SJSA1 (cell line): ENCODE results near the gene C1orf167. TPM values are rescaled to one million over a fixed set of nuclear protein-coding genes. Genes with fewer than 3 reads are reported as not detected.
"Not testable (repeated sequence)": the region's sequence is repeated elsewhere in the genome, so short reads cannot be mapped to it uniquely, and the experiment has no call there.

Experiments
- DNase-seq, 2 experiments: peaks; one replicate each; pipeline ENCODE4 v3.0.0-alpha.2; 2015 to 2020; ENCODE audit warnings: low spot score in 2 of 2, low read depth in 1 of 2
- H3K27ac ChIP-seq: fragments of 250-450 bp; sonication (Bioruptor Pico); 2 replicates; pipeline ENCODE4 v1.5.1; 2020; ENCODE audit warnings: mild to moderate bottlenecking, moderate library complexity
- H3K27me3 ChIP-seq: fragments of 250-450 bp; sonication (Bioruptor Pico); replicated peaks from 2 replicates; pipeline ENCODE4 v1.5.1; 2020; ENCODE audit warnings: mild to moderate bottlenecking, moderate library complexity
- H3K36me3 ChIP-seq: fragments of 250-450 bp; sonication (Bioruptor Pico); 2 replicates; pipeline ENCODE4 v1.5.1; 2020; ENCODE audit warnings: mild to moderate bottlenecking
- H3K4me1 ChIP-seq: fragments of 250-450 bp; sonication (Bioruptor Pico); replicated peaks from 2 replicates; pipeline ENCODE4 v1.6.1; 2021; ENCODE audit warnings: mild to moderate bottlenecking
- H3K4me3 ChIP-seq: fragments of 250-450 bp; sonication (Bioruptor Pico); 2 replicates; pipeline ENCODE4 v1.5.1; 2020; ENCODE audit warnings: mild to moderate bottlenecking
- H3K9me3 ChIP-seq: fragments of 250-450 bp; sonication (Bioruptor Pico); replicated peaks from 2 replicates; pipeline ENCODE4 v1.5.1; 2020; ENCODE audit warnings: mild to moderate bottlenecking
- total RNA-seq: library from RNA; depleted of rRNA; stranded (reverse); fragments of >200 nt; shearing (Covaris generic); gene quantifications from 2 replicates; pipeline ENCODE4 v1.2.3, GENCODE V29; 2014

Gene C1orf167
- total RNA-seq, 1 experiment from 2014 or later = not detected

- Histone ChIP-seq H3K4me1 (peaks cover 32% of the 10 kb centered on the region), H3K27ac (no peak overlapping the region)
- no peak for DNase-seq
Measured at GRCh38 chr1:11799896-11800295, 37.9 kb downstream of the C1orf167 start.

GRCh38 chr1:11800391-11800755 is 38.4 kb downstream of the C1orf167 start:
- Histone ChIP-seq H3K9me3 (no peaks in the 10 kb centered on the region; the same call in 1 of the 2 replicates), H3K4me3 (no peak overlapping the region), H3K4me1 (peaks cover 37% of the 10 kb centered on the region), H3K36me3 (peaks cover 4% of the 10 kb centered on the region), H3K27me3 (no peaks in the 10 kb centered on the region), H3K27ac (no peak overlapping the region)
- DNase-seq = no peak

More at GRCh38 chr1:11799896-11800295, 37.9 kb downstream of the C1orf167 start:
- no peaks in the 10 kb centered on the region; the same call in 1 of the 2 replicates for H3K9me3 ChIP-seq
- H3K27me3 ChIP-seq = no peaks in the 10 kb centered on the region
- no peak overlapping the region for H3K4me3 ChIP-seq
- H3K36me3 ChIP-seq = peaks cover 4% of the 10 kb centered on the region

- Histone ChIP-seq H3K9me3 (no peaks in the 10 kb centered on the region; the same call in 1 of the 2 replicates), H3K36me3 (peaks cover 4% of the 10 kb centered on the region), H3K27me3 (no peaks in the 10 kb centered on the region), H3K27ac (no peak overlapping the region), H3K4me3 (no peak overlapping the region), H3K4me1 (peaks cover 39% of the 10 kb centered on the region)
- DNase-seq = no peak
Measured at GRCh38 chr1:11800756-11801433, 38.9 kb downstream of the C1orf167 start.

- peaks cover 8% of the 10 kb centered on the region for H3K36me3 ChIP-seq
- H3K27me3 ChIP-seq = no peaks in the 10 kb centered on the region
- H3K4me3 ChIP-seq = no peak overlapping the region
- no peak for DNase-seq
- H3K9me3 ChIP-seq = no peaks in the 10 kb centered on the region; the same call in 1 of the 2 replicates
- no peak overlapping the region for H3K27ac ChIP-seq
- peaks cover 45% of the 10 kb centered on the region for H3K4me1 ChIP-seq
Measured at GRCh38 chr1:11802616-11802972, 40.6 kb downstream of the C1orf167 start.

GRCh38 chr1:11802973-11803885 is 41.2 kb downstream of the C1orf167 start:
- no peaks in the 10 kb centered on the region; the same call in 1 of the 2 replicates for H3K9me3 ChIP-seq
- H3K27ac ChIP-seq = no peak overlapping the region
- no peaks in the 10 kb centered on the region for H3K27me3 ChIP-seq
- peaks cover 43% of the 10 kb centered on the region for H3K4me1 ChIP-seq
- peak in 1 of 2 experiments; percentile 63 for DNase-seq
- H3K36me3 ChIP-seq = peaks cover 12% of the 10 kb centered on the region
- no peak overlapping the region for H3K4me3 ChIP-seq

- not testable (repeated sequence) for DNase-seq, H3K27ac ChIP-seq, H3K4me3 ChIP-seq, H3K27me3 ChIP-seq, H3K9me3 ChIP-seq
- peaks cover 43% of the 10 kb centered on the region for H3K4me1 ChIP-seq
- H3K36me3 ChIP-seq = peaks cover 18% of the 10 kb centered on the region
Measured at GRCh38 chr1:11803924-11804665, 42.1 kb downstream of the C1orf167 start.

GRCh38 chr1:11804666-11805421 is 42.9 kb downstream of the C1orf167 start:
- Histone ChIP-seq H3K27me3 (no peaks in the 10 kb centered on the region), H3K4me3 (peak overlapping the region; percentile 62), H3K27ac (peak overlapping the region; percentile 71), H3K4me1 (peaks cover 43% of the 10 kb centered on the region), H3K36me3 (peaks cover 19% of the 10 kb centered on the region), H3K9me3 (no peaks in the 10 kb centered on the region; the same call in 1 of the 2 replicates)
- DNase-seq = no peak

- Histone ChIP-seq H3K27ac (peak within 1 kb of the TSS; percentile 71), H3K4me3 (peak within 1 kb of the TSS; percentile 62), H3K27me3 (no peaks in the 10 kb centered on the region), H3K9me3 (no peaks in the 10 kb centered on the region; the same call in 1 of the 2 replicates), H3K36me3 (peaks cover 19% of the 10 kb centered on the region), H3K4me1 (peaks cover 40% of the 10 kb centered on the region)
- DNase-seq = peak; percentile 99
Measured at GRCh38 chr1:11805422-11806306, 43.7 kb downstream of the C1orf167 start, which contains the start of the genes CLCN6 and MTHFR. TSS of gene CLCN6 (plus strand) at chr1:11806191. CDS start at chr1:11806263, 72 bp downstream. TSS of gene MTHFR (minus strand) at chr1:11805964. CDS start at chr1:11803116, 2,848 bp downstream.

- Histone ChIP-seq H3K27ac (peak overlapping the region; percentile 28), H3K4me3 (peak overlapping the region; percentile 62), H3K4me1 (peaks cover 32% of the 10 kb centered on the region), H3K27me3 (no peaks in the 10 kb centered on the region), H3K9me3 (no peaks in the 10 kb centered on the region), H3K36me3 (peaks cover 21% of the 10 kb centered on the region)
- no peak for DNase-seq
Measured at GRCh38 chr1:11806307-11806936, 44.4 kb downstream of the C1orf167 start.

- peaks cover 32% of the 10 kb centered on the region for H3K4me1 ChIP-seq
- H3K4me3 ChIP-seq = no peak overlapping the region
- DNase-seq = no peak
- no peak overlapping the region for H3K27ac ChIP-seq
- no peaks in the 10 kb centered on the region for H3K27me3 ChIP-seq
- H3K36me3 ChIP-seq = peaks cover 24% of the 10 kb centered on the region
- no peaks in the 10 kb centered on the region for H3K9me3 ChIP-seq
Measured at GRCh38 chr1:11807133-11807532, 45.1 kb downstream of the C1orf167 start.

- H3K4me1 ChIP-seq = 0 out of 2 replicates have a peak, but pooled peaks cover 3% of the 10 kb centered on the region
- no peak overlapping the region for H3K27ac ChIP-seq
- H3K4me3 ChIP-seq = no peak overlapping the region
- H3K36me3 ChIP-seq = peaks cover 44% of the 10 kb centered on the region
- H3K27me3 ChIP-seq = no peaks in the 10 kb centered on the region
- H3K9me3 ChIP-seq = no peaks in the 10 kb centered on the region
- no peak for DNase-seq
Measured at GRCh38 chr1:11813021-11813420, 51.0 kb downstream of the C1orf167 start.

- no peak for DNase-seq
- Histone ChIP-seq H3K27me3 (no peaks in the 10 kb centered on the region), H3K4me3 (no peak overlapping the region), H3K4me1 (peaks cover 7% of the 10 kb centered on the region), H3K36me3 (peaks cover 38% of the 10 kb centered on the region), H3K27ac (no peak overlapping the region), H3K9me3 (no peaks in the 10 kb centered on the region)
Measured at GRCh38 chr1:11817192-11817591, 55.2 kb downstream of the C1orf167 start.
